A549 (cell line): ENCODE results near the gene RNF213. TPM values are rescaled to one million over a fixed set of nuclear protein-coding genes. Genes with fewer than 3 reads are reported as not detected.

Experiments used
- ATAC-seq, 2 experiments: fragments of 200-7000 bp in 1 of 2; fragments of >200 bp in 1 of 2; cut with Nextera tagmentation in 1 of 2; cut with Tn5 transposase in 1 of 2; 3 replicates each; pipeline versions ENCODE4 v1.8.0 to v1.9.1; 2018 to 2020; ENCODE audit warnings: mild to moderate bottlenecking in 1 of 2, moderate library complexity in 1 of 2
- CTCF ChIA-PET: fragments of 300-600 bp; sonication (Branson Sonifier 250); formaldehyde crosslinking; extraction: SDS; loops from one replicate; lab custom pipeline; 2021; ENCODE audit warnings: antibody characterized with exemption, inconsistent platforms; lab: Yijun Ruan, JAX
- POLR2A ChIA-PET: fragments of 350-600 bp; formaldehyde crosslinking; extraction: SDS; loops from one replicate; lab custom pipeline; 2021; ENCODE audit warnings: antibody characterized with exemption, inconsistent platforms; lab: Yijun Ruan, JAX
- DNase-seq, 2 experiments: peaks; one replicate each; pipeline versions ENCODE4 v3.0.0 to v3.0.0-alpha.2; 2011 to 2016; ENCODE audit warnings: low read depth in 1 of 2, low spot score in 1 of 2
- FAIRE-seq: peaks from 2 replicates; lab custom pipeline; 2011; peaks lifted over from hg19 to GRCh38; lab: Jason Lieb, UNC
- H3K27ac ChIP-seq, 2 experiments: fragments of >200 bp; sonication (Bioruptor Twin); formaldehyde crosslinking; 3 replicates each; pipeline ENCODE4 v1.5.1; 2016 to 2017
- H3K4me1 ChIP-seq: fragments of >200 bp; sonication (Bioruptor Twin); formaldehyde crosslinking; 3 replicates; pipeline ENCODE4 v1.6.1; 2016
- H3K4me2 ChIP-seq: fragments of >200 bp; sonication (Bioruptor Twin); formaldehyde crosslinking; 3 replicates; pipeline ENCODE4 v1.6.1; 2016
- H3K4me3 ChIP-seq: fragments of >200 bp; sonication (Bioruptor Twin); formaldehyde crosslinking; 3 replicates; pipeline ENCODE4 v1.5.1; 2016
- H3K9me3 ChIP-seq: fragments of >200 bp; sonication (Bioruptor Twin); formaldehyde crosslinking; 3 replicates; pipeline ENCODE4 v1.6.1; 2016
- CBX8 ChIP-seq: fragments of 200-600 bp; sonication (generic); IDR thresholded peaks from 2 replicates; pipeline ENCODE4 v1.6.1; 2016
- CHD4 ChIP-seq: fragments of 200-600 bp; sonication (generic); IDR thresholded peaks from 2 replicates; pipeline ENCODE4 v1.6.1; 2016; ENCODE audit warnings: antibody characterized with exemption, mild to moderate bottlenecking, borderline replicate concordance
- E2F6 ChIP-seq: IDR thresholded peaks from 2 replicates; pipeline ENCODE4 v1.6.1; 2012; ENCODE audit warnings: low read depth, borderline replicate concordance
- EHMT2 ChIP-seq: fragments of 200-600 bp; sonication (generic); IDR thresholded peaks from 2 replicates; pipeline ENCODE4 v1.6.1; 2016; ENCODE audit warnings: antibody characterized with exemption, low read depth, mild to moderate bottlenecking, moderate library complexity
- HMGXB4 ChIP-seq: fragments of 250-450 bp; sonication (Bioruptor Pico); IDR thresholded peaks from 2 replicates; pipeline ENCODE4 v1.5.0; 2021; ENCODE audit warnings: mild to moderate bottlenecking, moderate library complexity, borderline replicate concordance
- JUNB ChIP-seq: fragments of >200 bp; sonication (Bioruptor Twin); formaldehyde crosslinking; IDR thresholded peaks from 2 replicates; pipeline ENCODE4 v1.6.1; 2016
- KDM1A ChIP-seq: fragments of 200-600 bp; sonication (generic); IDR thresholded peaks from 2 replicates; pipeline ENCODE4 v1.6.1; 2016; ENCODE audit warnings: low read depth, mild to moderate bottlenecking
- MAZ ChIP-seq: fragments of 150-350 bp; IDR thresholded peaks from 2 replicates; pipeline ENCODE4 v1.6.1; 2014; ENCODE audit warnings: antibody characterized with exemption, low read depth, low read length, borderline replicate concordance
- MYC ChIP-seq: IDR thresholded peaks from 2 replicates; pipeline ENCODE4 v1.6.1; 2012; ENCODE audit warnings: mild to moderate bottlenecking, inconsistent platforms, low read length, improper control_type of control experiment, borderline replicate concordance
- POLR2A ChIP-seq: IDR thresholded peaks from 2 replicates; pipeline ENCODE4 v1.6.1; 2012; ENCODE audit warnings: mild to moderate bottlenecking, low read length
- RARB ChIP-seq: fragments of 250-450 bp; sonication (Bioruptor Pico); IDR thresholded peaks from 2 replicates; pipeline ENCODE4 v1.8.0; 2021; ENCODE audit warnings: mild to moderate bottlenecking, moderate library complexity
- RFX5 ChIP-seq: fragments of 450-650 bp; IDR thresholded peaks from 2 replicates; pipeline ENCODE4 v1.7.1; 2014; ENCODE audit warnings: antibody characterized with exemption, mild to moderate bottlenecking, moderate library complexity
- RNF2 ChIP-seq: fragments of 200-600 bp; sonication (generic); IDR thresholded peaks from 2 replicates; pipeline ENCODE4 v1.6.1; 2016; ENCODE audit warnings: low read depth, mild to moderate bottlenecking, antibody characterized with exemption, moderate library complexity, borderline replicate concordance
- TFCP2L1 ChIP-seq: fragments of 250-450 bp; sonication (Bioruptor Pico); IDR thresholded peaks from 2 replicates; pipeline ENCODE4 v1.5.0; 2021; ENCODE audit warnings: mild to moderate bottlenecking
- ZC3H11A ChIP-seq: fragments of 450-650 bp; IDR thresholded peaks from 2 replicates; pipeline ENCODE4 v1.6.1; 2014; ENCODE audit warnings: antibody characterized with exemption, mild to moderate bottlenecking
- ZFP36 ChIP-seq: fragments of 450-650 bp; IDR thresholded peaks from 2 replicates; pipeline ENCODE4 v1.6.1; 2014; ENCODE audit warnings: borderline replicate concordance; ENCODE audit not compliant: partially characterized antibody
- ZNF302 ChIP-seq: fragments of 250-450 bp; sonication (Bioruptor Pico); IDR thresholded peaks from 2 replicates; pipeline ENCODE4 v1.9.0; 2021; ENCODE audit warnings: inconsistent platforms, mild to moderate bottlenecking, moderate library complexity
- WGBS: methylation state at CpG from one replicate; pipeline ENCODE4 v1.1.6; 2017; ENCODE audit errors: missing lambda C conversion rate; 5-methylcytosine and 5-hydroxymethylcytosine counted together
- polyA plus RNA-seq, 4 experiments: library from polyadenylated mRNA; depleted of rRNA in 3 of 4; stranded (reverse); fragments of >200 nt; fragmentation: RNase III in 1 of 4; extraction: RNeasy Plus Mini Kit Qiagen cat#74134 plus additional on column Dnase treatment in 1 of 4; gene quantifications; 2 replicates in 3 of 4; 3 replicates in 1 of 4; pipeline ENCODE4 v1.2.3, GENCODE V29; 2011 to 2017
- TF ChIP-seq, protein P1 (sequence below): fragments of 200-600 bp; sonication (generic); IDR thresholded peaks from 2 replicates; pipeline ENCODE4 v1.6.1; 2016; ENCODE audit warnings: antibody characterized with exemption, mild to moderate bottlenecking, moderate library complexity
- TF ChIP-seq, protein P2 (sequence below): fragments of 450-650 bp; IDR thresholded peaks from 2 replicates; pipeline ENCODE4 v1.6.1; 2014; ENCODE audit warnings: antibody characterized with exemption

RNF213 gene
- polyA plus RNA-seq, 2 of the 4 experiments (the other 2 are of a cell fraction) = 59.1 to 127 TPM

- H3K4me2 ChIP-seq = no peak overlapping the region
- ATAC-seq = no peak
- POLR2A ChIA-PET = no interaction called here
- H3K9me3 ChIP-seq = peaks cover 10% of the 10 kb centered on the region
- no peak overlapping the region for H3K27ac ChIP-seq
- no peak for TF ChIP-seq POLR2A
- TF ChIP-seq, all 56 proteins: peak for 0
- no peak for FAIRE-seq
- H3K4me1 ChIP-seq = no peaks in the 10 kb centered on the region
- H3K4me3 ChIP-seq = no peak overlapping the region
- CTCF ChIA-PET = interaction anchor here (1.0 to 2.8 kb wide), 6 partner anchors 8 to 226 kb away, joined by 3 to 12 read pairs (median 4); partner anchors contain the start of gene GAA
- DNase-seq = no peak
- 95% methylated on average over 16 of the region's 16 CpGs for WGBS
Measured at GRCh38 chr17:80308692-80309517, 48.3 kb downstream of the RNF213 start.

- POLR2A ChIA-PET = no interaction called here
- WGBS = 96% methylated on average over 22 of the region's 22 CpGs
- TF ChIP-seq TFCP2L1 (CRISPR knock-in tag) (no peak), MYC (no peak), HMGXB4 (CRISPR knock-in tag) (no peak), E2F6 (no peak), ZNF302 (CRISPR knock-in tag) (no peak), MAZ (no peak), EHMT2 (no peak), CHD4 (no peak), ZFP36 (no peak), ZC3H11A (no peak), RFX5 (no peak), RARB (CRISPR knock-in tag) (no peak), CBX8 (no peak), JUNB (no peak), KDM1A (no peak), RNF2 (no peak)
- TF ChIP-seq, protein P1, sequence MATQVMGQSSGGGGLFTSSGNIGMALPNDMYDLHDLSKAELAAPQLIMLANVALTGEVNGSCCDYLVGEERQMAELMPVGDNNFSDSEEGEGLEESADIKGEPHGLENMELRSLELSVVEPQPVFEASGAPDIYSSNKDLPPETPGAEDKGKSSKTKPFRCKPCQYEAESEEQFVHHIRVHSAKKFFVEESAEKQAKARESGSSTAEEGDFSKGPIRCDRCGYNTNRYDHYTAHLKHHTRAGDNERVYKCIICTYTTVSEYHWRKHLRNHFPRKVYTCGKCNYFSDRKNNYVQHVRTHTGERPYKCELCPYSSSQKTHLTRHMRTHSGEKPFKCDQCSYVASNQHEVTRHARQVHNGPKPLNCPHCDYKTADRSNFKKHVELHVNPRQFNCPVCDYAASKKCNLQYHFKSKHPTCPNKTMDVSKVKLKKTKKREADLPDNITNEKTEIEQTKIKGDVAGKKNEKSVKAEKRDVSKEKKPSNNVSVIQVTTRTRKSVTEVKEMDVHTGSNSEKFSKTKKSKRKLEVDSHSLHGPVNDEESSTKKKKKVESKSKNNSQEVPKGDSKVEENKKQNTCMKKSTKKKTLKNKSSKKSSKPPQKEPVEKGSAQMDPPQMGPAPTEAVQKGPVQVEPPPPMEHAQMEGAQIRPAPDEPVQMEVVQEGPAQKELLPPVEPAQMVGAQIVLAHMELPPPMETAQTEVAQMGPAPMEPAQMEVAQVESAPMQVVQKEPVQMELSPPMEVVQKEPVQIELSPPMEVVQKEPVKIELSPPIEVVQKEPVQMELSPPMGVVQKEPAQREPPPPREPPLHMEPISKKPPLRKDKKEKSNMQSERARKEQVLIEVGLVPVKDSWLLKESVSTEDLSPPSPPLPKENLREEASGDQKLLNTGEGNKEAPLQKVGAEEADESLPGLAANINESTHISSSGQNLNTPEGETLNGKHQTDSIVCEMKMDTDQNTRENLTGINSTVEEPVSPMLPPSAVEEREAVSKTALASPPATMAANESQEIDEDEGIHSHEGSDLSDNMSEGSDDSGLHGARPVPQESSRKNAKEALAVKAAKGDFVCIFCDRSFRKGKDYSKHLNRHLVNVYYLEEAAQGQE = no peak
- TF ChIP-seq, protein P2, sequence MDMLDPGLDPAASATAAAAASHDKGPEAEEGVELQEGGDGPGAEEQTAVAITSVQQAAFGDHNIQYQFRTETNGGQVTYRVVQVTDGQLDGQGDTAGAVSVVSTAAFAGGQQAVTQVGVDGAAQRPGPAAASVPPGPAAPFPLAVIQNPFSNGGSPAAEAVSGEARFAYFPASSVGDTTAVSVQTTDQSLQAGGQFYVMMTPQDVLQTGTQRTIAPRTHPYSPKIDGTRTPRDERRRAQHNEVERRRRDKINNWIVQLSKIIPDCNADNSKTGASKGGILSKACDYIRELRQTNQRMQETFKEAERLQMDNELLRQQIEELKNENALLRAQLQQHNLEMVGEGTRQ = no peak
- H3K9me3 ChIP-seq = no peaks in the 10 kb centered on the region
- no peak overlapping the region for H3K4me3 ChIP-seq
- CTCF ChIA-PET = no interaction called here
- H3K4me1 ChIP-seq = no peaks in the 10 kb centered on the region
- no peak for FAIRE-seq
- DNase-seq = no peak
- ATAC-seq = no peak
- H3K27ac ChIP-seq = no peak overlapping the region
- H3K4me2 ChIP-seq = no peak overlapping the region
Measured at GRCh38 chr17:80311216-80311827, 50.7 kb downstream of the RNF213 start.
